ENCODE data around the gene ABCF1. TPM values are rescaled to one million over a fixed set of nuclear protein-coding genes. Genes with fewer than 3 reads are reported as not detected.
A peak's percentile ranks its signal among the peaks of the same experiment; 100 is the strongest.

ABCF1 gene
- total and polyA plus RNA-seq, 12 donors = 32.6 to 49.1 (median 41.9) TPM

DNA sequence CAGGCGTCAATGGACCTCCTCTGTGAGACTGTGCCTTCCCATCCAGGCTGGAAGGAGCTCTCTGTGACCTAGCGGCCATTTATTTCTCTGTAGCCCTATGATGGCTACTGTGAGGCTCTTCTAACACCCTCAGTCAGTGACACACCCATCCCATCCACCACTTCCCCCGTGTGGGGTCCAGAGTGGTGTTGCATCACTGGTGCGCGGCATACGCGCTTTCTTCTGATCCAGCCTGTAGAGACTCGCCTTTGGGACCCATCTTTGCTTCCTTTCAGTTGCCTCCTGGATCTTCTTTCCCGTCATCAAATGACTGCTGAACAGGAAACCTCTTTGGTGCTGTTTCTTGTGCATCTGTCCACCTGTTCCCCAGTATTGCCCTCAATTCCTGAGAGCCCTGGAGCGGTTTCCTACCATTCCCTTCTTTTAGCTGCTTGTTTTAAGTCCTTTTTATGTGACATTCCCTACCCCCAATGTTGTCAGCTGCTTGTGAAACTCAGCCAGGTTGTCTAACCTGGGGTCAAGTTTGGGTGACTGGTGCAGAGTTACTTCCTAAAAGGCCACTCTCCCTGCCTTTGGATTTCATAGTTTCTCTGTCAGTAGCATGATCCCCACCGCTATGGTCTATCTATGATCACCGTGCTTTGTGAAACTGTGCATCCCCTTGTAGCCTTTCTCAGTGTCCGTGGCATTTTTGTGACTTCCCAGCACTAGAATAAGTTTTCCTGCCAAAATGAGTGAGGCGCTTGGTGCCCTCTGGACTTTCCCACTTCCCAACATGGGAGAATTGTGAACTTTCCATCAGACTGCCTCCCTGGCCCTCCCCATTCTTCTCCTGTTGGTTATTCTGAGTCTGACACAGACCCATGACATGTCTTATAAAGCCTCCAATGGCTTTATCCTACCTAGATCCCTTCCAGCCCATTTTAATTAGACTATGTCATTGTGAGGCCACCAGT, 8.5 kb upstream of the ABCF1 start:
- ATAC-seq (peak in 1 of 8 donors; percentile 17), DNase-seq (no peak)
- H3K4me1 ChIP-seq = peaks cover 3 to 18% (median 9%) of the 10 kb centered on the region in 9 donors
- 92 to 96% methylated on average over 14 of the region's 14 CpGs for WGBS, 2 donors
- no peak overlapping the region for H3K4me3 ChIP-seq
- intact Hi-C loops (cut with DNase I) = no loop called here
- H3K36me3 ChIP-seq = peaks cover 0 to 48% (median 13%) of the 10 kb centered on the region in 9 donors
- H3K27me3 ChIP-seq = no peaks in the 10 kb centered on the region
- TF ChIP-seq, protein P1, sequence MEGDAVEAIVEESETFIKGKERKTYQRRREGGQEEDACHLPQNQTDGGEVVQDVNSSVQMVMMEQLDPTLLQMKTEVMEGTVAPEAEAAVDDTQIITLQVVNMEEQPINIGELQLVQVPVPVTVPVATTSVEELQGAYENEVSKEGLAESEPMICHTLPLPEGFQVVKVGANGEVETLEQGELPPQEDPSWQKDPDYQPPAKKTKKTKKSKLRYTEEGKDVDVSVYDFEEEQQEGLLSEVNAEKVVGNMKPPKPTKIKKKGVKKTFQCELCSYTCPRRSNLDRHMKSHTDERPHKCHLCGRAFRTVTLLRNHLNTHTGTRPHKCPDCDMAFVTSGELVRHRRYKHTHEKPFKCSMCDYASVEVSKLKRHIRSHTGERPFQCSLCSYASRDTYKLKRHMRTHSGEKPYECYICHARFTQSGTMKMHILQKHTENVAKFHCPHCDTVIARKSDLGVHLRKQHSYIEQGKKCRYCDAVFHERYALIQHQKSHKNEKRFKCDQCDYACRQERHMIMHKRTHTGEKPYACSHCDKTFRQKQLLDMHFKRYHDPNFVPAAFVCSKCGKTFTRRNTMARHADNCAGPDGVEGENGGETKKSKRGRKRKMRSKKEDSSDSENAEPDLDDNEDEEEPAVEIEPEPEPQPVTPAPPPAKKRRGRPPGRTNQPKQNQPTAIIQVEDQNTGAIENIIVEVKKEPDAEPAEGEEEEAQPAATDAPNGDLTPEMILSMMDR (IDR thresholded peaks at IDR 0.05) = no peak
- no peak overlapping the region for H3K27ac ChIP-seq
- H3K9me3 ChIP-seq = no peaks in the 10 kb centered on the region

- ATAC-seq (no peak), DNase-seq (no peak)
- Histone ChIP-seq H3K4me1 (peaks cover 0 to 4% (median 0%) of the 10 kb centered on the region in 9 donors), H3K27me3 (no peaks in the 10 kb centered on the region), H3K9me3 (no peaks in the 10 kb centered on the region), H3K4me3 (no peak overlapping the region), H3K27ac (no peak overlapping the region), H3K36me3 (peaks cover 0 to 40% (median 13%) of the 10 kb centered on the region in 9 donors)
- TF ChIP-seq, protein P1 (IDR thresholded peaks at IDR 0.05) = no peak
- intact Hi-C loops (cut with DNase I) = no loop called here
- WGBS, 2 donors = 89 to 96% methylated on average over 1 of the region's 1 CpG
Observed at GRCh38 chr6:30564114-30564513, 7.1 kb upstream of the ABCF1 start.

DNA sequence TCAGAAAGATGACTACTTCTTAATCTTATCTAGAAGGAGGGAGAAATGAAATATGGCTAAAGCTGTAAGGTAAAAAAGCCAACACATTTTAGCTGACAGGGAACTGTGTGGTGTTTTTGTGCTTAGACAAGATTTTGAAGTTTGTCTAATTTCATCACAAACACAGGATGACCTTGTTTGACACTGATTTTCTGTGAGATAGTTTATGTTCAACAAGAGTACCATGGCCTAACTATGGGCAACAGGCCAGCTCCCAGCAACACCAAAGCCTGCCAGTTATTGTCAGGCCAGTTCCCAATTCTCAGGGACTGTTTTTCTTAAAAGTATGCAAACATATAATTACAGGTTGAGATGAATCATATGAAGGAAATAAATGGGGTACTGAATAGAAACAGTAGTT, 5.5 kb upstream of the ABCF1 start:
- ATAC-seq = no peak
- intact Hi-C loops (cut with DNase I) = no loop called here
- no peak overlapping the region for H3K4me3 ChIP-seq
- no peaks in the 10 kb centered on the region for H3K27me3 ChIP-seq
- peaks cover 0 to 34% (median 13%) of the 10 kb centered on the region in 9 donors for H3K36me3 ChIP-seq
- peaks cover 5 to 12% (median 10%) of the 10 kb centered on the region in 9 donors for H3K4me1 ChIP-seq
- no peaks in the 10 kb centered on the region for H3K9me3 ChIP-seq
- no peak overlapping the region for H3K27ac ChIP-seq
- TF ChIP-seq, protein P1 (IDR thresholded peaks at IDR 0.05) = no peak
- no peak for DNase-seq

- H3K36me3 ChIP-seq = peaks cover 0 to 12% (median under 1%) of the 10 kb centered on the region in 9 donors
- H3K4me1 ChIP-seq = peaks cover 10 to 28% (median 26%) of the 10 kb centered on the region in 9 donors
- no peak overlapping the region for H3K4me3 ChIP-seq
- H3K27me3 ChIP-seq = no peaks in the 10 kb centered on the region
- no peaks in the 10 kb centered on the region for H3K9me3 ChIP-seq
- DNase-seq (no peak), ATAC-seq (no peak)
- 63 to 83% methylated on average over 3 of the region's 3 CpGs for WGBS, 2 donors
- no peak overlapping the region for H3K27ac ChIP-seq
- TF ChIP-seq, protein P1 (IDR thresholded peaks at IDR 0.05) = no peak
- intact Hi-C loops (cut with DNase I) = no loop called here
Observed at GRCh38 chr6:30568245-30568644, 3.0 kb upstream of the ABCF1 start.
